Smooth muscle cell (in vitro differentiated cells): ENCODE measurements around the gene YEATS4. TPM values are rescaled to one million over a fixed set of nuclear protein-coding genes. Genes with fewer than 3 reads are reported as not detected.

Experiments
- DNase-seq: peaks from one replicate; lab custom pipeline; 2025; ENCODE audit not compliant: unreplicated experiment; lab: John Stamatoyannopoulos, UW
- H2AFZ ChIP-seq: fragments of 200-600 bp; sonication (generic); 2 replicates; pipeline ENCODE4 v1.6.0; 2016; ENCODE audit warnings: antibody characterized with exemption, low read depth, mild to moderate bottlenecking
- H3F3A ChIP-seq: fragments of 200-600 bp; sonication (generic); 2 replicates; pipeline ENCODE4 v1.6.0; 2017; ENCODE audit warnings: antibody characterized with exemption, low read depth
- H3K27ac ChIP-seq: fragments of 200-600 bp; sonication (generic); 2 replicates; pipeline ENCODE4 v1.5.1; 2016; ENCODE audit warnings: low read depth, mild to moderate bottlenecking
- H3K27me3 ChIP-seq: fragments of 200-600 bp; sonication (generic); 2 replicates; pipeline ENCODE4 v1.6.1; 2016; ENCODE audit warnings: low read depth, mild to moderate bottlenecking
- H3K36me3 ChIP-seq: fragments of 200-600 bp; sonication (generic); 2 replicates; pipeline ENCODE4 v1.5.1; 2016; ENCODE audit warnings: low read depth
- H3K4me1 ChIP-seq: fragments of 200-600 bp; sonication (generic); 2 replicates; pipeline ENCODE4 v1.5.1; 2016; ENCODE audit warnings: low read depth
- H3K4me2 ChIP-seq: fragments of 200-600 bp; sonication (generic); 2 replicates; pipeline ENCODE4 v1.6.0; 2016; ENCODE audit warnings: mild to moderate bottlenecking
- H3K4me3 ChIP-seq: fragments of 200-600 bp; sonication (generic); 2 replicates; pipeline ENCODE4 v1.5.1; 2016; ENCODE audit warnings: mild to moderate bottlenecking
- H3K79me2 ChIP-seq: fragments of 200-600 bp; sonication (generic); 2 replicates; pipeline ENCODE4 v1.6.0; 2016; ENCODE audit warnings: low read depth, mild to moderate bottlenecking
- H3K9ac ChIP-seq: fragments of 200-600 bp; sonication (generic); 2 replicates; pipeline ENCODE4 v1.6.0; 2016; ENCODE audit warnings: low read depth
- H3K9me3 ChIP-seq: fragments of 200-600 bp; sonication (generic); replicated peaks from 2 replicates; pipeline ENCODE4 v1.5.1; 2016; ENCODE audit warnings: low read depth
- H4K20me1 ChIP-seq: fragments of 200-600 bp; sonication (generic); 2 replicates; pipeline ENCODE4 v1.6.0; 2016; ENCODE audit warnings: low read depth
- WGBS: methylation state at CpG from one replicate; pipeline ENCODE4 v1.1.7; 2016; ENCODE audit warnings: low lambda C conversion rate; 5-methylcytosine and 5-hydroxymethylcytosine counted together
- polyA plus RNA-seq: library from polyadenylated mRNA; unstranded; fragments of >200 nt; fragmentation: Nextera tagmentation; extraction: Ambion mirVana; gene quantifications from 2 replicates; pipeline ENCODE4 v1.2.1, GENCODE V29; 2016
- total RNA-seq: library from RNA; depleted of rRNA; stranded (reverse); fragments of >200 nt; gene quantifications from 2 replicates; pipeline ENCODE4 v1.2.3, GENCODE V29; 2014
- TF ChIP-seq, protein P1 (sequence below): fragments of 200-600 bp; sonication (generic); IDR thresholded peaks from 2 replicates; pipeline ENCODE4 v1.5.1; 2017; ENCODE audit warnings: borderline replicate concordance, mild to moderate bottlenecking, antibody characterized with exemption; ENCODE audit not compliant: insufficient read depth, poor library complexity, severe bottlenecking

The YEATS4 gene
- total and polyA plus RNA-seq, 2 experiments from 2014 or later = 9.9 to 32.7 TPM

DNA sequence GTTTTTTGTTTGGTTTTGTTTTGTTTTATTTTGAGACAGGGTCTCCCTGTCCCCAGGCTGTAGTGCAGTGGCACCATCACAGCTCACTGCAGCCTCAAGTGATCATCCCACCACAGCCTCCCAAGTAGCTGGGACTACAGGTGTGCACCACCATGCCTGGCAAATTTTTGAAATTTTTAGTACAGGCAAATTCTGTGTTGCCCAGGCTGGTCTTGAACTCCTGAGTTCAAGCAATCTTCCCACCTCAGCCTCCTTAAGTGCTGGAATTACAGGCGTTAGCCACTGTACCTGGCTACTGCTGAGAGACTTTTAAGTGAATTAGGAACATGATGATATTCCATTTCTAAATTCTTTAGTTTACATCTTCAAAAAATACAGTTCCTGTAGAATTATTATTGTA, 8.8 kb upstream of the YEATS4 start:
- H3K9ac ChIP-seq = no peak overlapping the region
- H3K27me3 ChIP-seq = no peaks in the 10 kb centered on the region
- no peak for DNase-seq
- H3K36me3 ChIP-seq = no peaks in the 10 kb centered on the region
- H3K4me2 ChIP-seq = no peak overlapping the region
- H3K4me3 ChIP-seq = no peak overlapping the region
- no peaks in the 10 kb centered on the region for H3K79me2 ChIP-seq
- H3K27ac ChIP-seq = no peak overlapping the region
- H3F3A ChIP-seq = no peaks in the 10 kb centered on the region
- 97% methylated on average over 1 of the region's 1 CpG for WGBS
- TF ChIP-seq, protein P1, sequence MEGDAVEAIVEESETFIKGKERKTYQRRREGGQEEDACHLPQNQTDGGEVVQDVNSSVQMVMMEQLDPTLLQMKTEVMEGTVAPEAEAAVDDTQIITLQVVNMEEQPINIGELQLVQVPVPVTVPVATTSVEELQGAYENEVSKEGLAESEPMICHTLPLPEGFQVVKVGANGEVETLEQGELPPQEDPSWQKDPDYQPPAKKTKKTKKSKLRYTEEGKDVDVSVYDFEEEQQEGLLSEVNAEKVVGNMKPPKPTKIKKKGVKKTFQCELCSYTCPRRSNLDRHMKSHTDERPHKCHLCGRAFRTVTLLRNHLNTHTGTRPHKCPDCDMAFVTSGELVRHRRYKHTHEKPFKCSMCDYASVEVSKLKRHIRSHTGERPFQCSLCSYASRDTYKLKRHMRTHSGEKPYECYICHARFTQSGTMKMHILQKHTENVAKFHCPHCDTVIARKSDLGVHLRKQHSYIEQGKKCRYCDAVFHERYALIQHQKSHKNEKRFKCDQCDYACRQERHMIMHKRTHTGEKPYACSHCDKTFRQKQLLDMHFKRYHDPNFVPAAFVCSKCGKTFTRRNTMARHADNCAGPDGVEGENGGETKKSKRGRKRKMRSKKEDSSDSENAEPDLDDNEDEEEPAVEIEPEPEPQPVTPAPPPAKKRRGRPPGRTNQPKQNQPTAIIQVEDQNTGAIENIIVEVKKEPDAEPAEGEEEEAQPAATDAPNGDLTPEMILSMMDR = no peak
- no peaks in the 10 kb centered on the region for H3K9me3 ChIP-seq
- no peaks in the 10 kb centered on the region for H4K20me1 ChIP-seq
- no peak overlapping the region for H2AFZ ChIP-seq
- no peaks in the 10 kb centered on the region for H3K4me1 ChIP-seq

DNA sequence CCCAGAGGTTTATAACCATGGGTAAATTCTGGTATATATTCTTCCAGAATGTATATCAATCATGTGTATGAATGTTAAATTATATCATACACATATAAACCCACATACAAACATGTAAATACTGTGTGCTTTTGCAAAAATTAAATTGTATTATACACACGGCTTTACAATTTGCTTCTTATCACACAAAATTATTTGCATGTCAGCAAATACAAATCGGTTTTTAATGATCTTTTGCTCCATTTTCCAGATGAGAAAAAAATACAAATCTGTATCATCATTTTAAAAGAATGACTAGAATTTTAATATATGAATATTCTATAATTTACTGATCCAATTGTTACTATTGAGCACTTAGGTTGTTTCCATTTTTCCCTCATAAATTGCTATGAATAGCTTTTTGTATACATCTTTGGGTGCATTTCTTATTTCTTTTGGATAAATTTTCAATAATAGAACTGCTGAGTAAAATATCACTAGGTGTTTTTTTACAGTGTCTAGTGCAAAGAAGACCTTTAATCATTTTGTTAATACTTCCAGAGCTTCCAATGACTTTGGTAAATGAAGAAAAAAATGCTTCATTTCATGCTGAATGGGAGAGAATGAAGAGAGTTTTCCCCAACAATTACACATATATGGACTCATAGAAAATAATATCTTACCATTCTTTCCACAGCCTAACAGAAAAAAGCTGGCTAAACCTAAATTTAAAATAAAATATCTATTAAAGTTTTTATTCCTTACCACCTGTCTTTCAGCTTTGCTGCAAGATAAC, 7.9 kb upstream of the YEATS4 start:
- Histone ChIP-seq H3K4me3 (no peak overlapping the region), H3K27me3 (no peaks in the 10 kb centered on the region), H3K9ac (no peak overlapping the region), H3K27ac (no peak overlapping the region), H4K20me1 (no peaks in the 10 kb centered on the region), H3K9me3 (no peaks in the 10 kb centered on the region), H3K4me2 (no peak overlapping the region), H3K4me1 (no peaks in the 10 kb centered on the region), H3F3A (no peaks in the 10 kb centered on the region), H3K36me3 (no peaks in the 10 kb centered on the region), H2AFZ (no peak overlapping the region), H3K79me2 (no peaks in the 10 kb centered on the region)
- TF ChIP-seq, protein P1 = no peak
- 88% methylated on average over 2 of the region's 2 CpGs for WGBS
- no peak for DNase-seq

DNA sequence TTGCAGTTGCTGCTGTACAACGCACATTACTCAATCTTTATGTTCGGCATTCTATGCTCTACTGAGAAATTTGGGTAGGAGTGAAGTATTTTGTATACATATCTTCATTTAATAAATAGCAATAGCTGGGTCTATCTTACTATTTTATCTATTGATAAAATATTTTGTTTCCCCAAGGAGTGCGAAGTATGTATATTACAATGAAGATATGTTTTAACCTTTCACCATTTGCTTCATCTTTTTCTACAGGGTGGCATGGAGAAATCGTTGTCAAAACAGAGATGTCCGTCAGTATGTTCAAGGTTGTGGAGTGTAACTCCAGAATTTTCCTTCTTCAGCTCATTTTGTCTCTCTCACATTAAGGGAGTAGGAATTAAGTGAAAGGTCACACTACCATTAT, 6.6 kb upstream of the YEATS4 start:
- Histone ChIP-seq H3K36me3 (no peaks in the 10 kb centered on the region), H3K4me2 (no peak overlapping the region), H3K9ac (no peak overlapping the region), H3K27ac (no peak overlapping the region), H3F3A (no peaks in the 10 kb centered on the region), H3K79me2 (no peaks in the 10 kb centered on the region), H2AFZ (no peak overlapping the region), H3K9me3 (no peaks in the 10 kb centered on the region), H3K4me3 (no peak overlapping the region), H4K20me1 (no peaks in the 10 kb centered on the region), H3K27me3 (no peaks in the 10 kb centered on the region), H3K4me1 (no peaks in the 10 kb centered on the region)
- no peak for DNase-seq
- TF ChIP-seq, protein P1 = no peak
- 91% methylated on average over 5 of the region's 5 CpGs for whole genome bisulfite sequencing

DNA sequence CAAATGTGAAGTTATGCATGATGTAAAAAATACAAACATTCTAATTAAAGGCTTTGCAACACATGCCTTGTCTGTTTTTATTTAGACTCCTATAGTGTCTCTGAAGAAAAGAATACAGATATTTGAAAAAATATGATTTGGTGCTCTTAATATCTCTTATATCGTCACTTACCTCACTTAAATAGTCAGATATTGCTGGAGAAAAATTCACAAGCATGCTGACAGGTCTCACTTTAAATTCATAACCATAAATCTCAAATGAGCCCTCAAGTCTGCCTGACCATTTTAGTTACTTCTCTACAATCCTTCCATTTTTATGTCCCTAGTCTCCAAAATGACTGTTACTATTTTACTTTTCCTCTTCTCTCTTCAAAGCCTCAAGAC, 5.4 kb upstream of the YEATS4 start:
- Histone ChIP-seq H3K36me3 (no peaks in the 10 kb centered on the region), H3K4me2 (no peak overlapping the region), H3K9me3 (no peaks in the 10 kb centered on the region), H3F3A (peaks cover 5% of the 10 kb centered on the region), H3K79me2 (no peaks in the 10 kb centered on the region), H4K20me1 (no peaks in the 10 kb centered on the region), H3K9ac (no peak overlapping the region), H3K4me3 (no peak overlapping the region), H3K4me1 (peaks cover 2% of the 10 kb centered on the region), H2AFZ (no peak overlapping the region), H3K27me3 (no peaks in the 10 kb centered on the region), H3K27ac (no peak overlapping the region)
- TF ChIP-seq, protein P1 = no peak
- no peak for DNase-seq
- 92% methylated on average over 1 of the region's 1 CpG for WGBS
